IMR-90 (cell line): ENCODE results near the gene DPP10. TPM values are rescaled to one million over a fixed set of nuclear protein-coding genes. Genes with fewer than 3 reads are reported as not detected.

Experiments
- ATAC-seq: fragments of 200-7000 bp; cut with Tn5 transposase; 2 replicates; pipeline ENCODE4 v1.9.1; 2020; ENCODE audit warnings: low read depth, mild to moderate bottlenecking, moderate library complexity
- BruUV-seq: library from RNA; stranded (reverse); fragments of 400-500 nt; replicated peaks from 2 replicates; lab custom pipeline; 2021; lab: Mats Ljungman, UMichigan
- CTCF ChIA-PET: fragments of 300-600 bp; formaldehyde crosslinking; extraction: SDS; loops from one replicate; lab custom pipeline; 2021; ENCODE audit warnings: antibody characterized with exemption; lab: Yijun Ruan, JAX
- POLR2A ChIA-PET: fragments of 300-600 bp; sonication (Branson Sonifier 250); formaldehyde crosslinking; loops from one replicate; lab custom pipeline; 2022; ENCODE audit warnings: antibody characterized with exemption; ENCODE audit not compliant: unreplicated experiment; lab: Charles Lee
- DNase-seq: peaks from one replicate; pipeline ENCODE4 v3.0.0; 2013
- H2AFZ ChIP-seq: replicated peaks from 2 replicates; pipeline ENCODE3; 2013; ENCODE audit warnings: low read length, mild to moderate bottlenecking; ENCODE audit not compliant: poor library complexity
- H2AK5ac ChIP-seq: 2 replicates; pipeline ENCODE4 v1.6.1; 2013; ENCODE audit warnings: low read depth, low read length, inconsistent platforms
- H2AK9ac ChIP-seq: replicated peaks from 2 replicates; pipeline ENCODE3; 2013; ENCODE audit warnings: mild to moderate bottlenecking, low read depth, low read length, moderate library complexity; ENCODE audit not compliant: poor library complexity
- H2BK120ac ChIP-seq: 2 replicates; pipeline ENCODE4 v1.6.1; 2013; ENCODE audit warnings: low read depth, low read length, inconsistent platforms
- H2BK15ac ChIP-seq: 3 replicates; pipeline ENCODE4 v1.6.1; 2013; ENCODE audit warnings: low read depth, low read length, inconsistent platforms
- H2BK20ac ChIP-seq: 2 replicates; pipeline ENCODE4 v1.6.1; 2013; ENCODE audit warnings: low read depth, mild to moderate bottlenecking, inconsistent platforms, low read length, moderate library complexity
- H2BK5ac ChIP-seq: 2 replicates; pipeline ENCODE4 v1.6.1; 2013; ENCODE audit warnings: mild to moderate bottlenecking, low read depth, low read length, inconsistent platforms; ENCODE audit not compliant: poor library complexity, severe bottlenecking
- H3K14ac ChIP-seq: replicated peaks from 2 replicates; pipeline ENCODE4 v1.6.1; 2013; ENCODE audit warnings: low read depth, low read length, inconsistent platforms
- H3K18ac ChIP-seq: 2 replicates; pipeline ENCODE4 v1.6.1; 2013; ENCODE audit warnings: low read depth, low read length, control low read depth
- H3K23ac ChIP-seq: 2 replicates; pipeline ENCODE4 v1.6.1; 2013; ENCODE audit warnings: low read depth, low read length, inconsistent platforms
- H3K27ac ChIP-seq: 2 replicates; pipeline ENCODE4 v1.5.1; 2013; ENCODE audit warnings: mild to moderate bottlenecking, control low read depth, low read length; ENCODE audit not compliant: insufficient read depth
- H3K27me3 ChIP-seq: 2 replicates; pipeline ENCODE4 v1.6.1; 2013; ENCODE audit warnings: low read length; ENCODE audit not compliant: control insufficient read depth, insufficient read depth
- H3K36me3 ChIP-seq: 2 replicates; pipeline ENCODE4 v1.6.1; 2013; ENCODE audit warnings: low read length, mixed read lengths; ENCODE audit not compliant: control insufficient read depth, insufficient read depth
- H3K4ac ChIP-seq: 2 replicates; pipeline ENCODE4 v1.6.1; 2013; ENCODE audit warnings: low read depth, low read length, inconsistent platforms
- H3K4me1 ChIP-seq: 2 replicates; pipeline ENCODE4 v1.6.1; 2013; ENCODE audit warnings: low read length, mixed read lengths; ENCODE audit not compliant: control insufficient read depth, insufficient read depth
- H3K4me2 ChIP-seq: 2 replicates; pipeline ENCODE4 v1.6.1; 2013; ENCODE audit warnings: low read depth, mild to moderate bottlenecking, control low read depth, low read length, moderate library complexity
- H3K4me3 ChIP-seq: 2 replicates; pipeline ENCODE4 v1.5.1; 2013; ENCODE audit warnings: low read depth, mild to moderate bottlenecking, control low read depth, low read length, moderate library complexity; ENCODE audit not compliant: insufficient read depth
- H3K56ac ChIP-seq: 2 replicates; pipeline ENCODE4 v1.6.1; 2013; ENCODE audit warnings: low read length, inconsistent platforms; ENCODE audit not compliant: insufficient read depth; ENCODE audit errors: extremely low read depth
- H3K79me1 ChIP-seq, 2 experiments: 2 replicates each; pipeline ENCODE4 v1.6.1; 2013; ENCODE audit warnings: low read length in 2 of 2, inconsistent platforms in 1 of 2, low read depth in 1 of 2
- H3K9ac ChIP-seq: 2 replicates; pipeline ENCODE4 v1.6.1; 2013; ENCODE audit warnings: low read depth, low read length, control low read depth
- H3K9me1 ChIP-seq: 2 replicates; pipeline ENCODE4 v1.6.1; 2013; ENCODE audit warnings: low read length, inconsistent platforms; ENCODE audit not compliant: insufficient read depth
- H3K9me3 ChIP-seq: 2 replicates; pipeline ENCODE4 v1.6.1; 2013; ENCODE audit warnings: low read length; ENCODE audit not compliant: control insufficient read depth, insufficient read depth
- H4K20me1 ChIP-seq: 2 replicates; pipeline ENCODE4 v1.6.1; 2013; ENCODE audit warnings: low read length, inconsistent platforms; ENCODE audit not compliant: insufficient read depth
- H4K5ac ChIP-seq: 2 replicates; pipeline ENCODE4 v1.6.1; 2013; ENCODE audit warnings: mild to moderate bottlenecking, low read depth, low read length, control low read depth
- H4K8ac ChIP-seq, 2 experiments: 2 replicates each; pipeline ENCODE4 v1.6.1; 2013; ENCODE audit warnings: low read depth in 2 of 2, low read length in 2 of 2, control low read depth in 1 of 2, inconsistent platforms in 1 of 2
- H4K91ac ChIP-seq: 2 replicates; pipeline ENCODE4 v1.6.1; 2013; ENCODE audit warnings: low read depth, low read length, inconsistent platforms; ENCODE audit not compliant: insufficient read depth
- CHD1 ChIP-seq: IDR thresholded peaks from 2 replicates; pipeline ENCODE4 v1.6.1; 2012; ENCODE audit warnings: low read depth, low read length, improper control_type of control experiment
- NFE2L2 ChIP-seq: fragments of 150-350 bp; IDR thresholded peaks from 2 replicates; pipeline ENCODE4 v1.6.1; 2016; ENCODE audit warnings: low read depth, mild to moderate bottlenecking, low read length
- POLR2A ChIP-seq: IDR thresholded peaks from 2 replicates; pipeline ENCODE4 v1.6.1; 2012; ENCODE audit warnings: mild to moderate bottlenecking, low read depth, low read length
- RCOR1 ChIP-seq: IDR thresholded peaks from 2 replicates; pipeline ENCODE4 v1.6.1; 2012; ENCODE audit warnings: mild to moderate bottlenecking, low read length, improper control_type of control experiment; ENCODE audit not compliant: insufficient replicate concordance
- WGBS, 2 experiments: methylation state at CpG; one replicate each; pipeline versions ENCODE4 v1.1.5 to v1.1.7; 2013; ENCODE audit warnings: missing lambda C conversion rate in 2 of 2; ENCODE audit not compliant: insufficient read length in 1 of 2; ENCODE audit errors: extremely low coverage in 2 of 2; 5-methylcytosine and 5-hydroxymethylcytosine counted together
- dilution Hi-C: fragments of 300-500 bp; cut with HindIII; formaldehyde crosslinking; loops from one replicate; pipeline ENCODE4 v1.14.3; 2018; ENCODE audit warnings: low sequenced_read_pairs; ENCODE audit not compliant: unreplicated experiment
- in situ Hi-C: fragments of 300-500 bp; cut with MboI; formaldehyde crosslinking; loops from 3 replicates; pipeline ENCODE4 v1.14.3; 2019; ENCODE audit warnings: low sequenced_read_pairs, inconsistent platforms, mixed read lengths
- intact Hi-C: fragments of 100-400 bp; cut with micrococcal nuclease; formaldehyde crosslinking; loops from 2 replicates; pipeline ENCODE4 v1.10.0; 2022
- polyA plus RNA-seq, 3 experiments: library from polyadenylated mRNA; depleted of rRNA; stranded (reverse); fragments of >200 nt; gene quantifications; 2 replicates each; pipeline ENCODE4 v1.2.3, GENCODE V29; 2012; ENCODE audit warnings: low replicate concordance in 1 of 3
- total RNA-seq: library from RNA; depleted of rRNA; stranded (reverse); fragments of >200 nt; gene quantifications from 2 replicates; pipeline ENCODE4 v1.2.3, GENCODE V29; 2012

DPP10 gene
- total and polyA plus RNA-seq, 2 of the 4 experiments (the other 2 are of a cell fraction): not detected

DNA sequence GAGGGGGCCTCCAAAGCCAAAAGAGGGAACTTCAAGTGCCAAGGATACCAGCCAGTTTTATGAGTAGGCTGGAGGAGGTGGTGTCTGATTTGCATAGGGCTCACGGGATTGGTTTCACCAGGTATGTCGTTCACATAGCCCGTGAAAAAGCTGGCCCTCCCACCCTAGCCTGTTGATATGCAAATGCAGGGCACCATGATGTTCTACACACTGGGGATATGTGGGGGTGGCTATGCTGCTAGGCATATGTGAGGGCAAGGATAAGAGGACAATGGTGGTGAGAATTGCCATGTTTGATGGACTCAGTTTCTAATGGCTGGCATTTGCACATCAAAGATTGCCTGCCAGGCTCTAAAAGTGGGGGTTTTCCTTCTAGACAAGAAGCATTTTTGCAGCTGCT lies 378.6 kb downstream of the DPP10 start:
- Histone ChIP-seq H4K91ac (no peak overlapping the region), H3K14ac (no peak overlapping the region), H3K79me1 (no peaks in the 10 kb centered on the region), H3K9me3 (no peaks in the 10 kb centered on the region), H2BK15ac (no peak overlapping the region), H4K8ac (no peak overlapping the region), H3K18ac (no peak overlapping the region), H3K27ac (no peak overlapping the region), H2AK5ac (no peak overlapping the region), H3K4me1 (no peaks in the 10 kb centered on the region), H4K20me1 (no peaks in the 10 kb centered on the region), H2BK5ac (no peak overlapping the region), H3K56ac (no peak overlapping the region), H2AK9ac (no peak overlapping the region), H2BK120ac (no peak overlapping the region), H3K23ac (no peak overlapping the region), H3K4ac (no peak overlapping the region), H2AFZ (no peak overlapping the region), H3K27me3 (no peaks in the 10 kb centered on the region), H3K4me2 (no peak overlapping the region), H3K9ac (no peak overlapping the region), H3K9me1 (no peaks in the 10 kb centered on the region), H3K4me3 (no peak overlapping the region), H2BK20ac (no peak overlapping the region), H3K36me3 (no peaks in the 10 kb centered on the region), H4K5ac (no peak overlapping the region)
- no TSS peak for BruUV-seq
- TF ChIP-seq POLR2A (no peak), RCOR1 (no peak), NFE2L2 (no peak), CHD1 (no peak)
- in situ Hi-C loops: no loop called here
- CTCF ChIA-PET: no interaction called here
- dilution Hi-C loops: no loop called here
- intact Hi-C loops: no loop called here
- no peak for DNase-seq
- POLR2A ChIA-PET: no interaction called here
- no CpG with 5 or more reads among the region's 3 CpGs for WGBS, 2 experiments
- no peak for ATAC-seq
